ENCODE data around the gene C1RL. TPM values are rescaled to one million over a fixed set of nuclear protein-coding genes. Genes with fewer than 3 reads are reported as not detected.
A peak's percentile ranks its signal among the peaks of the same experiment; 100 is the strongest.

The C1RL gene, protein sequence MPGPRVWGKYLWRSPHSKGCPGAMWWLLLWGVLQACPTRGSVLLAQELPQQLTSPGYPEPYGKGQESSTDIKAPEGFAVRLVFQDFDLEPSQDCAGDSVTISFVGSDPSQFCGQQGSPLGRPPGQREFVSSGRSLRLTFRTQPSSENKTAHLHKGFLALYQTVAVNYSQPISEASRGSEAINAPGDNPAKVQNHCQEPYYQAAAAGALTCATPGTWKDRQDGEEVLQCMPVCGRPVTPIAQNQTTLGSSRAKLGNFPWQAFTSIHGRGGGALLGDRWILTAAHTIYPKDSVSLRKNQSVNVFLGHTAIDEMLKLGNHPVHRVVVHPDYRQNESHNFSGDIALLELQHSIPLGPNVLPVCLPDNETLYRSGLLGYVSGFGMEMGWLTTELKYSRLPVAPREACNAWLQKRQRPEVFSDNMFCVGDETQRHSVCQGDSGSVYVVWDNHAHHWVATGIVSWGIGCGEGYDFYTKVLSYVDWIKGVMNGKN
- 10.4 TPM for polyA plus RNA-seq (2013, experiment 1 of 2; ENCODE audit: insufficient read length)
- 12.6 TPM for polyA plus RNA-seq (2013, experiment 2 of 2; ENCODE audit: insufficient read length)

DNA sequence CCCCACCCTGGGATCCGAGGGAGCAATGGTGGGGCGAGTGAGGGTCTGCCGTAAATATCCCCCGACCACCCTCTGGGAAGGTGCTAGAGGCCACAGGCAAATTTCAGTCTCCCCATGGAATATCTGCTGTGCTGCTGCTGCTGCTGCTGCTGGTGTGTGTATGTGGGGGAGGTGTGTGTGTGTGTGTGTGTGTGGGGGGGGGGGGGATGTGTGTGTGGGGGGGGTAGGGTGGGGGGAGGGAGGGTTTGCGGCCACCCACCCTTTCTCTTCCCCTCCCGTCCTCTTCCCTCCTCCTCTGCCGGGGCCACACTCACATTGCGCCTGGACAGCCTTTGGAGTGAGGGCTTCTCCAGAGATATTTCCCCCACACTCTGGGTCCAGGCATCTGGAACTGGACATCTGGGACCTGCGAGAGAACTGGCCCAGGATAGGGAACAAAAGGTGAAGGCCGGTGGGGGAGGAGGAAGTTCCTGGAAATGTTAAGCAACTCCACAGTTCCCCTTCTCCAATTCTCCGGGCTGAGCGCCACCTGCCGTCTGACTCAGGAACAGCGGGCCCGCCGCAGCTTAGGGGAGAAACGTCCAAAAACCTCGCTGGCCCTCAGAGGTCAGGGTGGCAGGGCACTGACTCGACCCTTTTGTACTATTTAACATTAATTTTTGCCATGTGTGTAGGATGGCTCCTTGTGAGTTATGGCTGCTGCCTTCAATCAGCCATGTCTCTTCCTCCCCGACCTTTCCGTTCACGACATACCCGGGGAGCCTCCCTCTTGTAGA lies at the start of gene C1RL:
Gene C1RL, minus strand, starts transcription at position 419 of the 776 bp plus-strand sequence. Its CDS starts 34 bp downstream, at position 385.
- peak; percentile 81 for DNase-seq

DNA sequence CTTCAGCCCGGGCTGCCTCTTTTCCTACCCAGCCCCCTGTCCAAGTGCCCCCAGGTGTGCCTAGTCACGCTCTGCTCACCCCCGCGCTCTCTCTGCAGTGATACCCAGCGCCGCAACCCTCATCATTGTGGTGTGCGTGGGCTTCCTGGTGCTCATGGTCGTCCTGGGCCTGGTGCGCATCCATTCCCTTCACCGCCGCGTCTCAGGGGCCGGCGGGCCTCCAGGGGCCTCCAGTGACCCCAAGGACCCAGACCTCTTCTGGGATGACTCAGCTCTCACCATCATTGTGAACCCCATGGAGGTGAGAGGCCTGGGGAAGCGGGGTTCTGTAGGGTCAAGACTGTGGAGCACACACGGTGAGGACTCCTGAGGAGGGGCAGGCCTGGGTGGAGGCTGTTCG lies 48.4 kb upstream of the C1RL start:
- DNase-seq, result no peak

DNA sequence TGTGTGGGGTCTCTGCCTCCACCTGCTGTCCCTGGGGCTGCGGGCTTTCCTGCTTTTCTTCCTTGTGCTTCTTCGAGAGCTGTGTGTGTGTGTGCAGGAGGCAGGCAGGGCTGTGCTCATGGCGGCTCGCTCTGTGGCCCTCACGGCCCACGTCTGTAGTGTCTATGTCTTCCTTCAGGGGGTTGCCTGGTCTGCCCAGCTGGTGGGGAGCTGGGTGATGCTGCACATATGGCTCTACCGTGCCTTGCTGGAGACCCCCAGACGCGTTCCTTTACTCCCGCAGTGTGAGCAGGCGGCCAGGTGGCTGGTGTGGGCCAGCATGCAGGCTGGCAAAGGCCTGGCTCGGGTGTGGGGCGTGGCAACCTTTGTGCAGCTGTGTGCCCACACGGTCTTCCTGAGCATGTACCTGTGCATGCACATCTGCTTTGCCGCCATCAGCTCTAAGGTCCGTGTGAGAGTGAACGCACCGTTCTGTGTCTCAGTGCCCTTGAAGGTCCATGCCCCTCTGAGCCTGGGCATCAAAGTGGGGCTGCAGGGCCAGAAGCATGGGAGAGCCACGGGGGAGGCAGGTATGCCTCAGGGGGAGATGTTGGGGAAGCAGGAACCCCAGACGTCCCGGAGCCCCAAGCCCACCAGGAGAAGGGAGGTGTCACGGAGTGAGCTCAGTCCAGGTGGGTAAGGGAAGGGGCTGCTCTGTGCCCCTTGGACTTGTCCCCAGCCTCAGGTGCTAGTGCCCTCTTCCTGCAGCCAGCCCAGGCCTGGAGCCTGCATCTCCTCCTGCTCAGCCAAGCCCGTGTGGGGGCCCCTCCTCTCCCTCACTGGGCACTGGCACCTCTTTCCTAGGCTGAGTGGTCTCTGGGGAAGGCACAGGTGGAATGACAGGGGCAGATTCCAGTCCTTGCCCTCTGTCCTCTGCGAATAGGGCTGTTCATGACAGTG lies 47.5 kb upstream of the C1RL start:
- DNase-seq, result no peak

DNA sequence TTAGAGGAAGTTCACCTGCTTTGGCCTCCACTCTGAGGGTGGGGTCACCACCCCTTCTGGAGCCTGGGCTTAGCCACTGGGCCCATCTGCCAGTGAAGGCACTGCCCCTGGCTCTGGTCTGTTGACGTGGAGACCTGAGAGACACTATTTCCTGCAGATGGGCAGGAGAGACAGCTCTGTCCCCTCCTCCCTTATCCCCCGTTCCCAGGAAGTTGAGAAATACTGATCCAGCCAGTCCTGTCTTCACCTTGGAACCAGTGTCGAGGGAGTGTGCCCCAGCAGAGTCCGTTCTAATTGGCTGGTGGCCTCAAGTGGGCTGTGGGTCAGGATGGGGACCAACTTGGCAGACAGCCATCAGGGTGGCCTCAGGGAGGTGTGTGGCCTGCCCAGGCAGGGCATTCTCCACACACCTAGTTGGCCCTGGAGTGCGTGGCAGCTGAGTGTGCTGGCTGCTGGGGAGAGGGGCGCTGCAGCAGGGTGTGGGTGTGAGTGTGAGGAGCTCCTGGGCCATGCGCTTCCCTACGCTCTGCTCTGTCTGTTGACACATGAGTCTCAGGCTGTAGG lies 46.5 kb upstream of the C1RL start:
- no peak for DNase-seq

DNA sequence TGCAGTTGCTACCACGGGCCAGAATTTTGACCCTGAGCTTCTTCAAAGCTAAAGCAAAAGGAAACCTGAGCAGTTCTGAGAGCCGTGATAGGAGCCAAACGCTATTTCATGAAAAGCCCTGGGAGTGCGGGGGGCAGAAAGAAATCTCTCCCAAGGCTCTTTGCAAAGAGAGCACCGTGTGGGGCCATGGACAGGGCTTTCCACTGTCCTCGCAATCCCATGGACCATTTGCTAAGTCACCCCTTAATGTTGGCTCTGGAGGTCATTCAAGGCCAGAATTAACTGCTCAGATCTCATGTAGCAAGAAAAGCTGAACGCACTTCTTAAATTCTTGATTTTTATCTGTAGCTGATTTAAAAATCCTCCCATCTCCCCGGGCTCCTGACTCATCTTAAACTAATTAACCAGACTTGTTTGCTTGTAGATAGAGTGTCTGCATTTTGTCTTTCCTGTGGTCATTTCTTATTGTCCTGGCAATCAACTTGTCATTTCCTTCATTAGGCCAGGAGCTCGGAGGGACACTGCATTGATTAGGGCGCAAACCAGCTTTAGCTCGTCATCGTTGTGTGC lies 46.0 kb upstream of the C1RL start:
- no peak for DNase-seq

DNA sequence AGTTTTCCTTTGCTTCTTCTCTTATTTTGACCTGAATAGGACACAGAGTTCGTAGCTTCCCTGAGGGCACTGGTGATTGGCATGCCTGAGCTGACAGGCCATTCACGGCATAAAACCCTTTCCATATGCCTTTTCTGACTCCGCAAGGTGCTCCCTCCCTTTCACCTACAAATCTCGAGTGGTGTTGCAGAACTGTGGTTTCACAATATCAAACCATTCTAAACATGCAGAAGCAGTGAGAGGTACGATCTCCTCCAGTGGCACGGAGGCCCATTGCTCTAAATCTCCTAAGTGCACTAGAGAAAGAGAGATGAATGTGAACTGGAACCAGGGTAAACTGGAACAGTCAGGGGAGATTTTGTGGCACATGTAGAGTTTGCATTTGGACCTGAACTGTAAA lies 45.0 kb upstream of the C1RL start:
- no peak for DNase-seq

DNA sequence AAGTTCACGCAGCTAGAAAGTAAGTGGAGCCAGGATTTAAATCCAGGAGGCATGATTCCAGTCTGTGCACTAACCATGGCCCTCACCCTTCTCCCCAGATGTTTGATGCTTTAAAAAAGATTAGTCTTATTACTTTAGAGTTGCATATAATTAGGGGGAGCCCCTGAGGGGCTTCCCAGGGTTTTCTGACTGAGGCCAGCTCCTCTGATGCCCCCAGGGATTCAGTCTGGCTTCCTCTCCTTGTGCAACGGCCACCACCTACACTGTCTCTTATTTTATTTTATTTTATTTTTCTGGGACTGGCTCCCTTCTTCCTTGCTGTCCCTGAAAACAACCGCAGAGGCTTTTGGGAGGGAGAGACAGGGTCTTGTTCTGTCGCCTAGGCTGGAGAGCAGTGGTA lies 43.8 kb upstream of the C1RL start:
- no peak for DNase-seq

DNA sequence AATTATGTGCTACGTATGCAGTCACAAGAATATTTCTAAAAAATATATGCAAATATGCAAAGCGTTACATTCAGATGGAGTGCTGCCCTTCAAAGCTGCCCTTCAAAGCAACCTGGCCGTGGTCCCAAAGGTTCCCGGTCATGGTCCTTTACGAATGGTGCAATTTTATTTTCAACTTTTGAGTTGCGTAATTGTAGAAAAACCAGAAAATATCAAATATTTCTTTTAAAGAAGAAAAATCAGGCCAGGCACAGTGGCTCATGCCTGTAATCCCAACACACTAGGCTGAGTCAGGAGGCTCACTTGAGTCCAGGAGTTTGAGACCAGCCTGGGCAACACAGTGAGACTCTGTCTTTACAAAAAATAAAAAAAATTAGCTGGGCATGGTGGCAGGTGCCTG lies 42.5 kb upstream of the C1RL start:
- DNase-seq, result no peak

DNA sequence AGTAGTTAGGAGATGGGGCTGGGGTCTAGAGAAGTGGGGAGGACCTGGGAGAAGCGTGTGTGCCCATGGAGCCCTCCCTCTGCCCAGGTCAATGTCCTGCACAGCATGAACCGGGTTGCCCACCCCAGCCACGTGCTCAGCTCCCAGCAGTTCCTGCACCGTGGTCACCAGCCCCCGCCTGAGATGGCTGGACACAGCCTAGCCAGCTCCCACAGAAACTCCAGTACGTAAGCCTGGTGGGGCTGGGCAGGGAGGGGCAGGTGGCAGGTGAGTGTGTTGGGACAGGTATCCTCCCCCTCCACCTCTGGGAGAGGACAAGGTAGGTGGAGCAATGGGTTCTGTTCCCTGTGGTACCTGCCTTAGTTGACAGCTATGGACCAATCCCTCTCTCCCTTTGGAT lies 41.8 kb upstream of the C1RL start:
- DNase-seq, result no peak

DNA sequence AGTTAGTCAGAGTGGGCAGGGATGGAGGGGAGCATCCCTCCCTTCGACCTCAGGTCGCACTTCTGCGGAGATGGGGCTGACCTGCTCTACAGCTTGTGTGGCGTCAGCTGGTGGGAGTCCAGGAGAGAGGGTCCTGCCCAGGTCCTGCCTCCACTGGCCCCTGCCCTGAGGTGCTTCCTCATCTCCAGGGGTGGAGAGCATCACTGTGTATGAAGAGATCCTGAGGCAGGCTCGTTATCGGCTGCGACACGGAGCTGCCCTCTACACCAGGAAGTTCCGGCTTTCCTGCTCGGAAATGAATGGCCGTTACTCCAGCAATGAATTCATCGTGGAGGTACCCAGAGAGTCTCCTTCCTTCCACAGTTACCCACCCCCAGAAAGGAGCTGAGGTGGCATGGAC lies 41.3 kb upstream of the C1RL start:
- no peak for DNase-seq

DNA sequence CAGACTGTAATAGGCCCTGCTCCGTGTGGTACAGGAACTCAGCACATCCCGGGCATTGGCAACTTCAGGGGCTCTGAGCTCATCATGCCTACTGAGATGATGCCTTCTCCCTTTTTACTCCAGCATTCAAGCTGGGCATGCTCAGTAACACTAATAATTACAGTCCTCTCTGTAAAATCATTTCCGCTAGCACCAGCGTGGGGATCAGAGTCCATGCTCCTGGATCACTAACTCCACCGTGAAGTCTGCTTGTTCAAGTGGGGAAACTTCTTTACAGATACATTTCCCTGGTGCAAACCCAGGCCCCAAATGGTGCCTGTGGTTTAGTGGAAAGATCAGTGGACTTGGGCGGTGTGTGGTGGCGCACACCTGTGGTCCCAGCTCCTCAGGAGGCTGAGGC lies 37.9 kb upstream of the C1RL start:
- DNase-seq, result no peak

DNA sequence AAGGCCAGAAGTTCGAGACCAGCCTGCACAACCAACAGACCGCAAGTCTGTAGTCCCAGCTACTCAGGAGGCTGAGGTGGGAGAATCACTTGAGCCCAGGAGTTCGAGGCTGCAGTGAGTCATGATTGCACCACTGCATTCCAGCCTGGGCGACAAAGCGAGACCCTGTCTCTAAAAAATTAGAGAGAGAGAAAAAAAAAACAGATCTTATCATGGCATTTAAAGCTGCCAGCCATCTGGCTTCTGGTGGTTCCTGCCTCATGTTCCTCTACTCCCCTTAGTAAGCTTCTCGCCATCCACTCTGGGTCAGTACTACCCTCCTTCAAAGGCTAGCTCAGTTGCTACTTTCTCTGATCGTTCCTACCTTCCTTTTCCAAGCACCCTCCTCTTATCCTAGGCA lies 37.2 kb upstream of the C1RL start:
- no peak for DNase-seq

DNA sequence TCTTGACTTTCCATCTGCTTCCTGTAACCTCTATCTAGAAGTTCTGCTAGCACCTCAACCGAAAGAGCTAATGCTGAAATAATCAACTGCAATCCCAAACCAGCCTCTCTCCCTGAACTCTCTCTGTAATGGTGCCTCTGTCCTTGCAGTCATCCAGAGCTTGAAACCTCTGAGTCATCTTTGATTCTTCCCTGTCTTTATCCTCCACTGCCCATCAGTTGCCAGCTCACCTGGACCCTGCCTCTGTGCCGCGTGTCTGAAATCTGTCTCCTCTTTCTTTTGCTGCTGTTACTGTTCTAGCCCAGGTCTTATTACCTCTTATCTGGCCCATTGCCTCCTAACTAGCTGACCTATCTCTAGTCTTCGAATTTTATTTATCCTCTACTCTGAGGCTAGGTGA lies 36.7 kb upstream of the C1RL start:
- no peak for DNase-seq

DNA sequence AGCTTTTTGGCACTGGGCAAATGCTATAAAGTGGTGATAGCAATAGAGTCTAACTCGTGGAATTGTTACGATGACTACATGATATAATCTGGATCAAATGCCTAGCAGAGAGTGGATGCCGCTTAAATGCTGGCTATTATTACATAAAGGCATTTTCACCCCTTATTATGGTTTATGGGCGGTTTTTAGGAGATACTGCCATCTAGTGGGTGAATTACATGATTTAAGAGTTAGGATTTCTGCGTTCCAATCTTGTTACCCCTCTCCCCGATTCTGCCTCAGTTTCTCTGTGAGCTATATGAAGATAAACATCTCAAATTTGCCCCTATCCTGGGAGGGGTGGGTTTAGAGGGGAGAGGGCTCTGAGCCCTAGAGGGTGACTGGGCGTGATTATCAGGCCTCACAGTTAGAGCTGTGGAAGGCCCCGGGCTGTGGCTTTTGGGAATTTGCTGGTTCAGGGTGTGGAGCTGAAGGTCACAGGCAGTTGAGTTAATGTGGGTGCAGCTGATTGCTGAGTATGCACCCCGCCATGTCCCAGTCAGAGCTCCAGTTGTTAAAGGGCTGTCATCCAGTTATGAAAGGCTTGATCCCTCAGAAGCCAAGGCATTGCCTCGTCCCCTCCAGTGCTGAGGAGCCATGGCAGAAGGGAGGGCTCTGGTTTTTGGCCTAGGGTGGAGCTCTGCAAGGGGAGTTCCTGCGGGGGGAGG lies 35.6 kb upstream of the C1RL start:
- peak; percentile 37 for DNase-seq

DNA sequence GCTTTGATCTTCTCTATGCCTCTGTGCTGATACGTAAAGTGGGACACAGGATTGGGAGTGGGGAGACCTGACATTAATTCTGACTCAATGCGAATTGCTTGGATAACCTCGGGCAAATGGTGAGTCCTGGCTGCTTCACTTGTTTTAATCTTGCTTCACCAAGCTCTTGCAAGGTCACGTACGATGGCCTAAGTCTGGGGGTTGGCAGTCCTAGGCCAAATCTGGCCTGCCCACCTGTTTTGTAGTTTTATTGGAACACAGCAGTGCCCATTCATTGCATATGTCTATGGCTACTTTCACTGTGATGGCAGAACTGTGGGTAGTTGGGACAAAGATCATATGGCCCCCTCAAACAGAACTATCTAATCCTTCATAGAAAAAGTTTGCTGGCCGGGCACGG lies 34.5 kb upstream of the C1RL start:
- DNase-seq, result no peak

DNA sequence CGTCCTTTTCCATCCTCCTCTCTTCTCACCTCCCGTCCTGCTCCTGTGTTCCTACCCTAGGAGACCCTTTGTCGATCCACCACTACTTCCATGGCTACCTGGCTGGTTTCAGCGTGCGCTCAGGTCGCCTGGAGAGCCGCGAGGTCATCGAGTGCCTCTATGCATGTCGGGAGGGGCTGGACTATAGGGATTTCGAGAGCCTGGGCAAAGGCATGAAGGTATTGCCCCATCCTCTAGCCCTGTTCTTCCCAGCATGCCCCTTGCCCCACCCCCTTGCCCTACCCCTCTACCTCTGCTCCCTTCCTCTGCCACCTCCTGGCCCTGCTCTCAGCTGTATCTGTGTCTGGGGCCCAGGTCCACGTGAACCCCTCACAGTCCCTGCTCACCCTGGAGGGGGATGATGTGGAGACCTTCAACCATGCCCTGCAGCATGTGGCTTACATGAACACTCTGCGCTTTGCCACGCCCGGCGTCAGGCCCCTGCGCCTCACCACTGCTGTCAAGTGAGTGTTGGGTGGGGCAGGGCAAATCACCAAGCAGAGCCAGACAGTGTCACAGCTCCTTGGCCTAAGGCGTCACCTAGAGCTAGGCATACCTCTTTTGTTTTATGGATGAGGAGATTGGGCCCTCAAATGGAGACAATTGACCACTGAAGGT lies 33.9 kb upstream of the C1RL start:
- no peak for DNase-seq

DNA sequence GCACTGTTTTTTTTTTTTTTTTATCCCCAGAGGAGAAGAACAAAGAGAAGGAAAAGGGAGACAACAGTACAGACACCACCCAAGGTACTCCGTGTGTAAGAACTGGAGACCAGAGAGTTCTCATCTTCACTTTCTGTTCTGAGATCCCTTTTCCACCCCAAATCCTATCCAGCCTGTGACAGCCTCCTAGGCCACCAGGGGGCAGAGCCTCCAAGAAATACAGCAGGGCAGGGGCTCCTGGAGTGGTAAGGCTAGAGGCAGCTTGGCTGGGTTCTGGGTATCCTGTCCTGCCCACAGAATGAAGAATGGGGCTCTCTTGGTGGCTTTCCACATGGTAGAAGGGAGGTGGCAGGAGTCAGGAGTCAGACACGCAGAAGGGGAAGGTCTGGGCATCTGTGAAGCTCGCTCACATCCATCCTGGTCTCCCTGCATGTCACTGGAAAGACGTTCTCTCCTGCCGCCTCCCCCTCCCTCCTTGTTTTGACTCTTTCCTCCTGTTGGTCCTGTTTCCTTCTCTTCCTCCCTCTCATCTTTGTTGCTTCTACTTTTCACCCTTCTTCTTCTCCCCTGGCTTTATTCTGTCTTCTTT lies 33.1 kb upstream of the C1RL start:
- DNase-seq, result peak; percentile 51

DNA sequence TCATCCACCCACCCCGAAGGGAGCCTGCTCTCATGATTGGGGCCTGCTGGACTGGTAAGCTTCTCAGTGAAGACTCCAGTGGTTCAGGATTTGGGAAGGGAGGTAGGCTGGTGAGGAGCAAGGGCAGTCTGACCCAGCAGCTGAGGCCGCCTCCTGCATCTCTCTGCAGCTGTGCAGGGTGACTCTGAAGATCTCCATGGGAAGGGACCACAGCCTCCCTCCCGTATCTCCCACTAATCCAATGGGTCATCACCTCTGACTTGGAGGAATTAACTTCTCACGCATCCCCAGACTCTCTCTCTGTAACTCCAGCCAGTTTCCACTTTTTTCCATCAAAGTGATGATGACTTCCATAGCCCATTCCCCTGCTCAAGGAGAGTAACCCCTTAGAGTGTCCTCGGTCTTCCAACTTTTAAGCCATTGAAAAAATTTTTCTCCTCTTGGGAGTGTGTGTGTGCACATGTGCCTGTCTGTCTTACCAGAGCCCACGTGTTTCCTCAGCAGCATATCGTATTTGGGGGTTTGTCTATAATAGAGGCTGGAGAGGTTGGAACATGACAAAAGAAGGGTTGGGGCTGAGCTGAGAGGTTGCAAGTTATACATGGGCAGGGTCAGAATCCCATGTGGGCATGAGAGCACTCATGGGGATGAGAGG lies 32.5 kb upstream of the C1RL start:
- DNase-seq, result no peak

DNA sequence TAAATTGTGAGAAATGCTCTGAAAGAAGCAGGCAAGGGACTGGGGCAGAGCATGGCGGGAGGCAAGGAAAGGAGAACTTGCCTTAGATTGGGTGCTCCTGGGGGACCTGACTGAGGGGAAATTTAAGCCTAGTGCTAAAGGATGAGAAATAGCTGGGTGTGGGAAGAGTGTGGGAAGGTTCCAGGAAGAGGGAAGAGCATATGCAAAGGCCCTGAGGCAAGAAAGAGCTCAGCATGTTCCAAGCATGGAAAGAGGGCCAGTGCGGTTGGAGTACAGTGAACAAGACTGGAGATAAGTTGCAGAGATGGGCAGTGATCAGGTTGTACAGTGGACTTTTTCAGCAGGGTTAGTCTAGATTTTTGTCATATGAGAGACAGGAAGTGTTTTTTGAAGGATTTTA lies 30.2 kb upstream of the C1RL start:
- DNase-seq, result no peak

DNA sequence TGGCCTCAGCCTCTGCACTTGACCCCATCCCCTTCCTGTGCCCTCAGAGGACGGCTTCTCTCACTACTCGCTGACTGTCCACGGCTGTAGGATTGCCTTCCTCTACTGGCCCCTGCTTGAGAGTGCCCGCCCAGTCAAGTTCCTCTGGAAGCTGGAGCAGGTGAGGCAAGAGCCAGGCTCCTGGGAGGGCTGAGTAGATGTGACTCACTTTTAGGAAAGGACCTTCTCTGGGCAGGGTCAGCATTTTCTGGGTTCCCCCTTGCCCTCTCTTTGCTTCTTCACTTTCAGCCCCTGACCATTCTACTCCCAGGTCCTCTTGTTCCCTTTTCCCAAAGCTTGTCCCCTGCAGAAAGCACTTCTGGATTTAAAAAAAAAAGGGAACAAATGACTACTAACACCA lies 28.9 kb upstream of the C1RL start:
- DNase-seq, result no peak
